HG03521 (cell line): ENCODE measurements around the gene SEMA3E.
"Not testable (repeated sequence)": the region's sequence is repeated elsewhere in the genome, so short reads cannot be mapped to it uniquely, and the experiment has no call there.

Experiments
- ATAC-seq: cut with Tn5 transposase; IDR thresholded peaks from one replicate; pipeline ENCODE4 v1.9.1; 2021; ENCODE audit warnings: mild to moderate bottlenecking, moderate library complexity; ENCODE audit not compliant: unreplicated experiment

SEMA3E gene

GRCh38 chr7:83457022-83457892 lies 191.7 kb downstream of the SEMA3E start:
- ATAC-seq: no peak

- ATAC-seq: no peak
These were observed 192.5 kb downstream of the SEMA3E start for GRCh38 chr7:83456413-83456812.

- no peak for ATAC-seq
These were observed 193.3 kb downstream of the SEMA3E start for GRCh38 chr7:83455612-83456011.

GRCh38 chr7:83452256-83452655 lies 196.7 kb downstream of the SEMA3E start:
- no peak for ATAC-seq

GRCh38 chr7:83451501-83452045 lies 197.4 kb downstream of the SEMA3E start:
- no peak for ATAC-seq

- no peak for ATAC-seq
These were observed 199.2 kb downstream of the SEMA3E start for GRCh38 chr7:83449781-83450180.

GRCh38 chr7:83447681-83448080 lies 201.3 kb downstream of the SEMA3E start:
- ATAC-seq: no peak

GRCh38 chr7:83446102-83446669 lies 202.8 kb downstream of the SEMA3E start:
- no peak for ATAC-seq

- no peak for ATAC-seq
These were observed 206.0 kb downstream of the SEMA3E start for GRCh38 chr7:83442911-83443310.

GRCh38 chr7:83439026-83439425 lies 209.9 kb downstream of the SEMA3E start:
- no peak for ATAC-seq

- ATAC-seq: not testable (repeated sequence)
These were observed 218.7 kb downstream of the SEMA3E start for GRCh38 chr7:83430289-83430688.

GRCh38 chr7:83429493-83429892 lies 219.4 kb downstream of the SEMA3E start:
- ATAC-seq: no peak

GRCh38 chr7:83427884-83428283 lies 221.1 kb downstream of the SEMA3E start:
- ATAC-seq: no peak

- no peak for ATAC-seq
These were observed 222.6 kb downstream of the SEMA3E start for GRCh38 chr7:83426325-83426724.

GRCh38 chr7:83419013-83419412 lies 229.9 kb downstream of the SEMA3E start:
- ATAC-seq: no peak

- ATAC-seq: no peak
These were observed 233.1 kb downstream of the SEMA3E start for GRCh38 chr7:83415840-83416239.

- no peak for ATAC-seq
These were observed 234.0 kb downstream of the SEMA3E start for GRCh38 chr7:83414947-83415346.

GRCh38 chr7:83413831-83414230 lies 235.1 kb downstream of the SEMA3E start:
- no peak for ATAC-seq

GRCh38 chr7:83413424-83413823 lies 235.5 kb downstream of the SEMA3E start:
- no peak for ATAC-seq

GRCh38 chr7:83410989-83411591 lies 237.8 kb downstream of the SEMA3E start:
- ATAC-seq: peak; percentile 62

- ATAC-seq: no peak
These were observed 254.2 kb downstream of the SEMA3E start for GRCh38 chr7:83394776-83395175.

- ATAC-seq: no peak
These were observed 260.5 kb downstream of the SEMA3E start for GRCh38 chr7:83388436-83388835.
